ENCODE data around the gene JAKMIP1.

DNA sequence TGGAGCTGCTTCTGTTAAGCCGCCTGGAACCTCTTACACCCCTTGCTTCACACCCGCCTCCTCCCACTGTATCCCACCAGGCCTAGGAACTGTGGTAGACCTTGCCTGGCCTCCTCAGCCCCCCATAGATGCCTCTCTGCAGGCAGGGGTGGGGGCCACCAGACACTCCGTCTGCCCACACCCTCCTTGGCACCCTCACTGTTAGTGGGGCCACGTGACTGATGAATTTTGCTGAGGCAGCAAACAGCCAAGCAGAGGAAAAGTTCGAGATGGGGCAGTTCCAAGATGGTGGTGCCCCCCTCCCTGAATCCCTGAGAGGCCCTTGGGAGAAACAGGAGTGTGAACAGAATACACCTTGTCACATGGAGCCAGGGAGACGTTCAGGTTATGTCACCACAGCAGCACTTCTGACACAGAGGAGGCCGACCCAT, 141.0 kb downstream of the JAKMIP1 start:
- TF ChIP-seq POLR2A (IDR thresholded peaks at IDR 0.05; ENCODE audit: borderline replicate concordance, extremely low read depth, insufficient read depth, insufficient read length) = no peak
- no peak for TF ChIP-seq EZH2 (IDR thresholded peaks at IDR 0.05)
